HG03521 (cell line): ENCODE results near the gene CHML.
A peak's percentile ranks its signal among the peaks of the same experiment; 100 is the strongest.
"Not testable (repeated sequence)": the region's sequence is repeated elsewhere in the genome, so short reads cannot be mapped to it uniquely, and the experiment has no call there.

Experiments
- ATAC-seq: cut with Tn5 transposase; IDR thresholded peaks from one replicate; pipeline ENCODE4 v1.9.1; 2021; ENCODE audit warnings: mild to moderate bottlenecking, moderate library complexity; ENCODE audit not compliant: unreplicated experiment

The CHML gene

GRCh38 chr1:241640149-241640866 lies at the start of gene CHML, which contains the start of gene OPN3:
TSS of gene CHML (minus strand) at chr1:241640369. CDS start at chr1:241635766, 4,603 bp downstream.
TSS of gene OPN3 (minus strand) at chr1:241640369. CDS start at chr1:241640254, 115 bp downstream.
- peak; percentile 94 for ATAC-seq

GRCh38 chr1:241688940-241689368 lies 48.8 kb upstream of the CHML start:
- ATAC-seq: no peak

GRCh38 chr1:241684108-241684507 lies 43.9 kb upstream of the CHML start:
- no peak for ATAC-seq

GRCh38 chr1:241682921-241683320 lies 42.8 kb upstream of the CHML start:
- ATAC-seq: no peak

GRCh38 chr1:241681861-241682448 lies 41.8 kb upstream of the CHML start:
- not testable (repeated sequence) for ATAC-seq

GRCh38 chr1:241679961-241680360 lies 39.8 kb upstream of the CHML start:
- no peak for ATAC-seq

- no peak for ATAC-seq
These were observed 39.2 kb upstream of the CHML start for GRCh38 chr1:241679404-241679803.

GRCh38 chr1:241678536-241678935 lies 38.4 kb upstream of the CHML start:
- no peak for ATAC-seq

GRCh38 chr1:241677201-241677600 lies 37.0 kb upstream of the CHML start:
- peak; percentile 80 for ATAC-seq

- no peak for ATAC-seq
These were observed 35.8 kb upstream of the CHML start for GRCh38 chr1:241675983-241676382.

GRCh38 chr1:241674805-241675384 lies 34.7 kb upstream of the CHML start:
- no peak for ATAC-seq

GRCh38 chr1:241672301-241672700 lies 32.1 kb upstream of the CHML start:
- ATAC-seq: no peak

- no peak for ATAC-seq
These were observed 26.2 kb upstream of the CHML start for GRCh38 chr1:241666419-241666818.

GRCh38 chr1:241660424-241660972 lies 20.3 kb upstream of the CHML start:
- no peak for ATAC-seq

- not testable (repeated sequence) for ATAC-seq
These were observed 18.8 kb upstream of the CHML start for GRCh38 chr1:241659016-241659415.

- ATAC-seq: no peak
These were observed 18.1 kb upstream of the CHML start for GRCh38 chr1:241658081-241658793.

GRCh38 chr1:241654641-241655040 lies 14.5 kb upstream of the CHML start:
- no peak for ATAC-seq

- no peak for ATAC-seq
These were observed 13.8 kb upstream of the CHML start for GRCh38 chr1:241654019-241654418.

- ATAC-seq: no peak
These were observed 11.8 kb upstream of the CHML start, which contains the start of gene WDR64 for GRCh38 chr1:241652012-241652411. TSS of gene WDR64 (plus strand) at chr1:241652281. CDS start at chr1:241652485, 204 bp downstream.

- ATAC-seq: no peak
These were observed 8.0 kb upstream of the CHML start for GRCh38 chr1:241648159-241648558.

- ATAC-seq: no peak
These were observed 7.5 kb upstream of the CHML start for GRCh38 chr1:241647658-241648057.
